HCT116 (cell line): ENCODE data around the gene KCTD10. TPM values are rescaled to one million over a fixed set of nuclear protein-coding genes. Genes with fewer than 3 reads are reported as not detected.

Experiments
- ATAC-seq: fragments of 200-7000 bp; cut with Tn5 transposase; 2 replicates; pipeline ENCODE4 v1.9.1; 2020; ENCODE audit warnings: mild to moderate bottlenecking, moderate library complexity
- BruUV-seq: library from RNA; stranded (reverse); fragments of 400-500 nt; replicated peaks from 2 replicates; lab custom pipeline; 2021; lab: Mats Ljungman, UMichigan
- CTCF ChIA-PET: fragments of 300-600 bp; sonication (Branson Sonifier 250); formaldehyde crosslinking; loops from one replicate; lab custom pipeline; 2021; ENCODE audit warnings: antibody characterized with exemption; lab: Charles Lee
- POLR2A ChIA-PET: fragments of 300-600, 350-600 bp; sonication (Branson Sonifier 250); formaldehyde crosslinking; loops from one replicate; lab custom pipeline; 2021; ENCODE audit warnings: antibody characterized with exemption; lab: Charles Lee
- RAD21 ChIA-PET, 2 experiments: fragments of 300-600 bp; sonication (Branson Sonifier 250); formaldehyde crosslinking; loops; one replicate each; lab custom pipeline; 2023; ENCODE audit warnings: low total read pairs in 2 of 2; ENCODE audit not compliant: uncharacterized antibody in 2 of 2, unreplicated experiment in 2 of 2, low non-redundant PET in 1 of 2; lab: Charles Lee
- DNase-seq: peaks from one replicate; pipeline ENCODE4 v3.0.0-alpha.2; 2010; ENCODE audit warnings: low read depth, low spot score
- H2AFZ ChIP-seq: fragments of 200-600 bp; shearing (Covaris generic), sonication (generic); 2 replicates; pipeline ENCODE4 v1.6.1; 2017; ENCODE audit warnings: low read depth, mixed run types, mixed read lengths, antibody characterized with exemption, low read length; ENCODE audit not compliant: poor library complexity, severe bottlenecking
- H3K27ac ChIP-seq: 2 replicates; pipeline ENCODE4 v1.5.1; 2012; ENCODE audit warnings: low read depth, low read length
- H3K27me3 ChIP-seq: fragments of 200-600 bp; sonication (generic); 2 replicates; pipeline ENCODE4 v1.6.1; 2016; ENCODE audit warnings: mixed run types, low read length, mixed read lengths; ENCODE audit not compliant: insufficient read depth
- H3K36me3 ChIP-seq, 2 experiments: fragments of 200-500 bp in 1 of 2; fragments of 200-600 bp in 1 of 2; sonication (Bioruptor generic) in 1 of 2; sonication (generic) in 1 of 2; 2 replicates each; pipeline versions ENCODE4 v1.5.1 to v1.6.1; 2014 to 2016; ENCODE audit warnings: low read length in 2 of 2, inconsistent platforms in 1 of 2, mixed read lengths in 1 of 2, mixed run types in 1 of 2; ENCODE audit not compliant: insufficient read depth in 2 of 2, control insufficient read depth in 1 of 2
- H3K4me1 ChIP-seq, 2 experiments: fragments of 200-600 bp in 1 of 2; sonication (generic) in 1 of 2; 2 replicates each; pipeline versions ENCODE4 v1.5.1 to v1.6.1; 2012 to 2017; ENCODE audit warnings: low read length in 2 of 2, inconsistent platforms in 1 of 2, mild to moderate bottlenecking in 1 of 2, mixed read lengths in 1 of 2, mixed run types in 1 of 2, moderate library complexity in 1 of 2; ENCODE audit not compliant: insufficient read depth in 2 of 2, control insufficient read depth in 1 of 2
- H3K4me2 ChIP-seq: fragments of 200-600 bp; sonication (generic); 2 replicates; pipeline ENCODE4 v1.6.1; 2017; ENCODE audit warnings: mixed run types, low read length, mixed read lengths
- H3K4me3 ChIP-seq, 2 experiments: fragments of 200-600 bp in 1 of 2; sonication (generic) in 1 of 2; replicated peaks in 1 of 2; 2 replicates each; pipeline ENCODE4 v1.5.1; 2011 to 2016; ENCODE audit warnings: low read length in 2 of 2, control low read depth in 1 of 2, low read depth in 1 of 2, mild to moderate bottlenecking in 1 of 2, mixed read lengths in 1 of 2, mixed run types in 1 of 2
- H3K79me2 ChIP-seq: fragments of 200-600 bp; sonication (generic); 2 replicates; pipeline ENCODE4 v1.6.1; 2017; ENCODE audit warnings: mild to moderate bottlenecking, mixed run types, low read length, moderate library complexity, mixed read lengths; ENCODE audit not compliant: insufficient read depth
- H3K9ac ChIP-seq: fragments of 200-600 bp; sonication (generic); 2 replicates; pipeline ENCODE4 v1.6.1; 2016; ENCODE audit warnings: low read length, mixed read lengths
- H3K9me2 ChIP-seq: fragments of 200-600 bp; sonication (generic), shearing (Covaris generic); 2 replicates; pipeline ENCODE4 v1.6.1; 2017; ENCODE audit warnings: mixed run types, mild to moderate bottlenecking, moderate library complexity; ENCODE audit not compliant: insufficient read depth
- H3K9me3 ChIP-seq, 2 experiments: fragments of 200-500 bp in 1 of 2; fragments of 200-600 bp in 1 of 2; sonication (Bioruptor generic) in 1 of 2; sonication (generic) in 1 of 2; 2 replicates each; pipeline ENCODE4 v1.6.1; 2014 to 2017; ENCODE audit warnings: low read length in 2 of 2, mixed read lengths in 2 of 2, inconsistent platforms in 1 of 2, low read depth in 1 of 2, mild to moderate bottlenecking in 1 of 2, mixed run types in 1 of 2, moderate library complexity in 1 of 2; ENCODE audit not compliant: control insufficient read depth in 1 of 2, insufficient read depth in 1 of 2
- H4K20me1 ChIP-seq: fragments of 200-600 bp; sonication (generic), shearing (Covaris generic); 2 replicates; pipeline ENCODE4 v1.6.1; 2017; ENCODE audit warnings: mixed run types, mild to moderate bottlenecking, moderate library complexity; ENCODE audit not compliant: insufficient read depth
- CEBPB ChIP-seq: IDR thresholded peaks from 2 replicates; pipeline ENCODE4 v1.6.1; 2012; ENCODE audit warnings: low read depth
- JUND ChIP-seq: IDR thresholded peaks from 2 replicates; pipeline ENCODE4 v1.6.1; 2012
- MAX ChIP-seq: IDR thresholded peaks from 2 replicates; pipeline ENCODE4 v1.6.1; 2012
- POLR2A ChIP-seq: IDR thresholded peaks from 2 replicates; pipeline ENCODE4 v1.7.0; 2011; ENCODE audit warnings: borderline replicate concordance; ENCODE audit not compliant: insufficient read depth, insufficient read length; ENCODE audit errors: extremely low read depth
- REST ChIP-seq: IDR thresholded peaks from 2 replicates; pipeline ENCODE4 v1.6.1; 2012; ENCODE audit warnings: low read depth
- SRF ChIP-seq: IDR thresholded peaks from 2 replicates; pipeline ENCODE4 v1.6.1; 2012; ENCODE audit warnings: low read depth
- YY1 ChIP-seq: IDR thresholded peaks from 2 replicates; pipeline ENCODE4 v1.6.1; 2011; ENCODE audit warnings: low read length, low read depth, moderate library complexity, mild to moderate bottlenecking; ENCODE audit not compliant: insufficient replicate concordance; ENCODE audit errors: extremely low read depth
- ZBTB33 ChIP-seq: IDR thresholded peaks from 2 replicates; pipeline ENCODE4 v1.6.1; 2011; ENCODE audit warnings: mild to moderate bottlenecking, low read length, moderate library complexity; ENCODE audit not compliant: insufficient replicate concordance; ENCODE audit errors: extremely low read depth
- ZNF274 ChIP-seq: fragments of 200-500 bp; sonication (Bioruptor generic); IDR thresholded peaks from 2 replicates; pipeline ENCODE4 v1.6.1; 2014; ENCODE audit warnings: mild to moderate bottlenecking, low read depth, low read length, inconsistent platforms
- intact Hi-C: fragments of 100-400 bp; cut with micrococcal nuclease; formaldehyde crosslinking; loops from 2 replicates; pipeline ENCODE4 v1.10.0; 2022
- total RNA-seq: library from RNA; stranded (reverse); gene quantifications from one replicate; pipeline ENCODE4 v1.2.1, GENCODE V29; 2021; ENCODE audit not compliant: unreplicated experiment

KCTD10 gene
- total RNA-seq, 1 experiment from 2014 or later = 34.7 TPM

GRCh38 chr12:109451400-109451799 lies 25.7 kb downstream of the KCTD10 start (continued):
- TF ChIP-seq CEBPB = no peak
- TF ChIP-seq, all 23 proteins: peak for 0

- H3K4me2 ChIP-seq = no peak overlapping the region
- no peak overlapping the region for H3K9ac ChIP-seq
- POLR2A ChIA-PET = no interaction called here
- CTCF ChIA-PET = interaction anchor here (1.2 to 3.2 kb wide), 2 partner anchors 18 to 23 kb away, joined by 5 to 12 read pairs; no protein-coding TSS in a partner anchor
- no peak overlapping the region for H3K27ac ChIP-seq
- no TSS peak for BruUV-seq
- no peak for DNase-seq
- no peaks in the 10 kb centered on the region for H3K79me2 ChIP-seq
- H3K4me3 ChIP-seq = no peak overlapping the region
- TF ChIP-seq SRF (no peak), MAX (no peak), POLR2A (no peak), ZNF274 (no peak), REST (no peak), ZBTB33 (no peak), YY1 (no peak), JUND (no peak)
- H4K20me1 ChIP-seq = no peaks in the 10 kb centered on the region
- H3K36me3 ChIP-seq = peaks cover 17 to 29% of the 10 kb centered on the region in 2 experiments
- intact Hi-C loops = no loop called here
- RAD21 ChIA-PET = no interaction called here
- H3K9me3 ChIP-seq = no peaks in the 10 kb centered on the region
- no peaks in the 10 kb centered on the region for H3K9me2 ChIP-seq
- H3K4me1 ChIP-seq = no peaks in the 10 kb centered on the region
- ATAC-seq = no peak
- H3K27me3 ChIP-seq = no peaks in the 10 kb centered on the region
- no peak overlapping the region for H2AFZ ChIP-seq
Measured at GRCh38 chr12:109450980-109451379, 26.1 kb downstream of the KCTD10 start.
